WERI-Rb-1 (cell line): ENCODE results near the gene C2CD5.
"Not testable (repeated sequence)": the region's sequence is repeated elsewhere in the genome, so short reads cannot be mapped to it uniquely, and the experiment has no call there.

Experiments used
- DNase-seq: peaks from one replicate; pipeline ENCODE4 v3.0.0-alpha.2; 2020
- H3K27ac ChIP-seq: fragments of 250-450 bp; sonication (Bioruptor Pico); 2 replicates; pipeline ENCODE4 v1.5.1; 2020; ENCODE audit warnings: mild to moderate bottlenecking, moderate library complexity
- H3K27me3 ChIP-seq: fragments of 250-450 bp; sonication (Bioruptor Pico); 2 replicates; pipeline ENCODE4 v1.5.1; 2021; ENCODE audit warnings: mild to moderate bottlenecking, low read depth, moderate library complexity; ENCODE audit not compliant: insufficient read depth, severe bottlenecking
- H3K36me3 ChIP-seq: fragments of 250-450 bp; sonication (Bioruptor Pico); 2 replicates; pipeline ENCODE4 v1.5.1; 2020; ENCODE audit warnings: mild to moderate bottlenecking, moderate library complexity
- H3K4me3 ChIP-seq: 2 replicates; pipeline ENCODE4 v1.5.1; 2011; ENCODE audit warnings: low read depth, mild to moderate bottlenecking, control low read depth, low read length
- H3K9me3 ChIP-seq: fragments of 250-450 bp; sonication (Bioruptor Pico); 2 replicates; pipeline ENCODE4 v1.5.1; 2021; ENCODE audit warnings: mild to moderate bottlenecking, moderate library complexity; ENCODE audit not compliant: severe bottlenecking
- TF ChIP-seq, protein P1 (sequence below): IDR thresholded peaks from 2 replicates; pipeline ENCODE4 v1.5.1; 2011; ENCODE audit warnings: low read depth, mild to moderate bottlenecking, control low read depth, inconsistent platforms, low read length

The C2CD5 gene

DNA sequence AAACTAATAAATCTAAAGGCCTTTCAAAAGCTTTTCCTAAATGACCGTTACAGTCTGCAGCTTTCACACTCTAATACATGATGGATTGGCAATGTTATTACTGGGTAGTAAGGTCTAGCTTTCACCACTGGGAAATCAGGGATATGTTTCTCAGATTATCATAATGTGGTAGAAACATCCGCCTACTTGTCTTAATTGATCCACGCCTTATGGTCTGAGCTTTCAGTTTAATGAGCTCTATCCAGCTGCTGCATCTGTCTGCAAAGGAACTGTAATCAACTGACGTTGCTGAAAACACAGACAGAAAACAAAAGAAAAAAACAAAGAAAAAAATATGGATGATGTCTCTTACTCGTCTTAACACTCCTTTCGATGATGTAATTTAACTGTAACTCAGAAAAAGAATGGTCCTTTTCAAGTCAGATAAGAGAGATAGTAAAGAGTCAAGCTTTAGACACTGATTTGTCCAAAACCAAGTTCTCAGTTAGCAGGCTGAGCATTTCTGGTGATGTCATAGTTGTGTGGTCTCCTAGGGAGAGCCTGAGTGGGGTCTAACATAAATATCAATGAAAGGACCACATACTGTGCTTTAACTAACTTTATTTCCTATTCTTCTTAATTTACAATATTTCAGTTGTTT lies 85.9 kb downstream of the C2CD5 start:
- peak overlapping the region; percentile 79 for H3K27ac ChIP-seq
- H3K4me3 ChIP-seq, result no peak overlapping the region
- TF ChIP-seq, protein P1, sequence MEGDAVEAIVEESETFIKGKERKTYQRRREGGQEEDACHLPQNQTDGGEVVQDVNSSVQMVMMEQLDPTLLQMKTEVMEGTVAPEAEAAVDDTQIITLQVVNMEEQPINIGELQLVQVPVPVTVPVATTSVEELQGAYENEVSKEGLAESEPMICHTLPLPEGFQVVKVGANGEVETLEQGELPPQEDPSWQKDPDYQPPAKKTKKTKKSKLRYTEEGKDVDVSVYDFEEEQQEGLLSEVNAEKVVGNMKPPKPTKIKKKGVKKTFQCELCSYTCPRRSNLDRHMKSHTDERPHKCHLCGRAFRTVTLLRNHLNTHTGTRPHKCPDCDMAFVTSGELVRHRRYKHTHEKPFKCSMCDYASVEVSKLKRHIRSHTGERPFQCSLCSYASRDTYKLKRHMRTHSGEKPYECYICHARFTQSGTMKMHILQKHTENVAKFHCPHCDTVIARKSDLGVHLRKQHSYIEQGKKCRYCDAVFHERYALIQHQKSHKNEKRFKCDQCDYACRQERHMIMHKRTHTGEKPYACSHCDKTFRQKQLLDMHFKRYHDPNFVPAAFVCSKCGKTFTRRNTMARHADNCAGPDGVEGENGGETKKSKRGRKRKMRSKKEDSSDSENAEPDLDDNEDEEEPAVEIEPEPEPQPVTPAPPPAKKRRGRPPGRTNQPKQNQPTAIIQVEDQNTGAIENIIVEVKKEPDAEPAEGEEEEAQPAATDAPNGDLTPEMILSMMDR, result no peak
- peak; percentile 52 for DNase-seq
- no peaks in the 10 kb centered on the region for H3K9me3 ChIP-seq
- H3K36me3 ChIP-seq, result no peaks in the 10 kb centered on the region
- no peaks in the 10 kb centered on the region for H3K27me3 ChIP-seq

DNA sequence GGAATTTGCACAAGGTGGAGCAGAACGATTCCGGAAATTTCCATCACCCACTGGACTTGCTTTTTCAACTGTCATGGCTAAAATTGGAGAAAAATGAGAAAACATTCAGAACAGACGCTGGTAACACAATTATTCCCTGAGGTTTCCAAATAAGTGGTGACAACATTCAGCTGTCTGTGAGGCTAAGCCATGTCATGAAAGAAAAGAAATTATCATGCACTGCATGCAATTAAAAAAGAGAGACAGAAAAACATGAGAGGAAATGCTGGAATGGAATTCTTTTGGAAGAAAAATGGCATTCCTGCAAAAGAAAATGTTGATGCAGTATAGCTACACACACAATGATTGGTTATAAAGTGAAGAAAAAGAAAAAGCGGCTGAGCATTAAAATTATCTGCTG lies 87.3 kb downstream of the C2CD5 start:
- Histone ChIP-seq H3K4me3 (no peak overlapping the region), H3K27me3 (no peaks in the 10 kb centered on the region), H3K27ac (no peak overlapping the region), H3K9me3 (no peaks in the 10 kb centered on the region), H3K36me3 (no peaks in the 10 kb centered on the region)
- TF ChIP-seq, protein P1, result no peak
- no peak for DNase-seq

DNA sequence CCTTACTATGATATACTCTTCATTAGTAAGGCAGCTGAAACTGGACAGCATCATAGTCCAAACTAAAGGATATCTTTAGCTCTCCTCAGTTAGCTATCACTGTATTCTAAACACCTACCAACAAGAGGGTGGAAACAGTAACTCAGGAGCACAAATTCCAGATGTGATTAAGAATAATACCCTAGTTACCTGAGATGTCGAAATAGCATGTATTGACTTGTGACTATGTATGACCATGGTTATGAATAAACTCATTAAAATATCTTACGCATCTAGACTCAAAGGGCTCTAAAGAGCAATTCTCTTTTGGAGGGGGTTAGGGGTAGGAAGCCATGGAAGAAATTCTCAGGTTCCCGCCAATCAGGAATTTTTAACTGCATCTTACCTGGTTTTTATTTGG lies 90.8 kb downstream of the C2CD5 start:
- Histone ChIP-seq H3K4me3 (no peak overlapping the region), H3K36me3 (no peaks in the 10 kb centered on the region), H3K9me3 (no peaks in the 10 kb centered on the region), H3K27ac (no peak overlapping the region), H3K27me3 (no peaks in the 10 kb centered on the region)
- TF ChIP-seq, protein P1, result no peak
- no peak for DNase-seq

DNA sequence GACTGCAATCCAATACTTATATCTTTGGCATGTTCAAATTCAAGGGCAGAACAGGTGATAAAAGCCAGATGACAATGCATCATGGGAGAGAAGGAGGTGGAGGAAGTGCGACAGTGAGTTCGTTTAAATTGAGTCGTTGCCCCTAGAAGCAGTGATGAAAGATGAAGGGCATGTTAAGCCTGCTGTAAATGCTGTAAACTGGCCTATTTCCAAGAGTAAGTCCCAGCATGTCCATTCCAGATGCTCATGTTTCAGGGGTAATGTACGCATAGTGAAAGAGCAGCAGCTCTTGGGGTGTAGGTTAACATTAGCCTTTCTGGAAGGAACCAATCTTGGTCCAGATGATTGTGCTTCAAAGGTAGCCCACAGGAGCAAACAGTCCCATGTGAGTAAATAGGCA lies 97.1 kb downstream of the C2CD5 start:
- TF ChIP-seq, protein P1, result no peak
- Histone ChIP-seq H3K4me3 (no peak overlapping the region), H3K27ac (no peak overlapping the region), H3K36me3 (no peaks in the 10 kb centered on the region), H3K27me3 (no peaks in the 10 kb centered on the region), H3K9me3 (no peaks in the 10 kb centered on the region)
- no peak for DNase-seq

DNA sequence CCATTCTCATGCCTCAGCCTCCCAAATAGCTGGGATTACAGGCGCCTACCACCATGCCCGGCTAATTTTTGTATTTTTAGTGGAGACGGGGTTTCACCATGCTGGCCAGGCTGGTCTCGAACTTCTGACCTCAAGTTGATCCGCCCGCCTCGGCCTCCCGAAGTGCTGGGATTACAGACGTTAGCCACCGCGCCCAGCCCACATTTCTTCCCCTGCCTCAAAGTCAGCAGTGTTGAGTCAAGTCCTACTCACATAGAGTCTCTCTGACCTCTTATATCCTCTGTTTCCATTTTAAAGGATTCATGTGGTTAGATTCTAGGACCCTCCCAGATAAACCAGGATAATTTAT lies 100.1 kb downstream of the C2CD5 start:
- not testable (repeated sequence) for H3K4me3 ChIP-seq, H3K9me3 ChIP-seq, H3K27ac ChIP-seq, H3K36me3 ChIP-seq, DNase-seq, H3K27me3 ChIP-seq

DNA sequence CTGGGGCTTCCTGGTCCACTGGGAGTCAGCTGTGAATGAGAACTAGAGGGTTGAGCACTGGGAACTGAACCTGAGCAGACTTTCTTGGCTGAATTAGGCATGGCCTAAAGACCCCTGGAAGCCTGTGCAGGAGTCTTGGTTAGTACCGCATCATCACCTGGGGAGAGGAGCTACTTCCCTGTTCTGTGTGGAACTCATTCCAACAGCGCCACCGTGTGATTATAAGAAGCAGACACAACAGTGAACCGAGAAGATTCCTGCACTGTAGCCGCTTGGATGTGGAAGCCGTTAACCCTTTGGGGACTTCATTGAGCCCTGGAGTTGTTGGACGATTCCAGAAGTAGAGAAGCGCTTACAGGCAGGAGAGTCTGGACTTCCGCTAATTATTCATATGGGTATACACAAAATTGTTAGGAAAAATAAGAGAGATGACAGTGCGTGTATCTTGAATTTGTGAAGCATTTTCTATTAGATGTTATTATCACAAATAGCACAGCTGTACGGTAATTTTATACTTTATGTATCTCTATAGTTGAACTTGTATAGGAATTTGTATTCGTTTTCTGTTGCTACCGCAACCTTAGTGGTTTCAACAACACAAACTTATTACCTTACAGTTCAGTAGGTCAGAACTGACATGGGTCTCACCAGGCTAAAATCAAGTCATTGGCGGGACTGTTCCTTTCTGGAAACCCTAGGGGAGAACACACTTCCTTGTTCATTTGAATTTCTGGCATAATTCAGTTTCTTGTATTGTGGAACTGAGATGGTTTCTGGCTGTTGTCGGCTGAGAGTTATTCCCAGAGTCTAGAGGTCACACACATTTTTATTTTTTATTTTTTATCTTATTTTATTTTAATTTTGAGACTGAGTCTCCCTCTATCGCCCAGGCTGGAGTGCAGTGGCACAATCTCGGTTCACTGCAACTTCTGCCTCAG lies 100.7 kb downstream of the C2CD5 start:
- Histone ChIP-seq H3K27ac (no peak overlapping the region), H3K27me3 (no peaks in the 10 kb centered on the region), H3K4me3 (no peak overlapping the region), H3K36me3 (no peaks in the 10 kb centered on the region), H3K9me3 (no peaks in the 10 kb centered on the region)
- TF ChIP-seq, protein P1, result peak; percentile 82
- peak; percentile 71 for DNase-seq
